HG03108 (cell line): ENCODE data around the gene COPS9.
A peak's percentile ranks its signal among the peaks of the same experiment; 100 is the strongest.

Experiments
- ATAC-seq: cut with Tn5 transposase; IDR thresholded peaks from one replicate; pipeline ENCODE4 v1.9.1; 2021; ENCODE audit warnings: moderate library complexity; ENCODE audit not compliant: unreplicated experiment

COPS9 gene

DNA sequence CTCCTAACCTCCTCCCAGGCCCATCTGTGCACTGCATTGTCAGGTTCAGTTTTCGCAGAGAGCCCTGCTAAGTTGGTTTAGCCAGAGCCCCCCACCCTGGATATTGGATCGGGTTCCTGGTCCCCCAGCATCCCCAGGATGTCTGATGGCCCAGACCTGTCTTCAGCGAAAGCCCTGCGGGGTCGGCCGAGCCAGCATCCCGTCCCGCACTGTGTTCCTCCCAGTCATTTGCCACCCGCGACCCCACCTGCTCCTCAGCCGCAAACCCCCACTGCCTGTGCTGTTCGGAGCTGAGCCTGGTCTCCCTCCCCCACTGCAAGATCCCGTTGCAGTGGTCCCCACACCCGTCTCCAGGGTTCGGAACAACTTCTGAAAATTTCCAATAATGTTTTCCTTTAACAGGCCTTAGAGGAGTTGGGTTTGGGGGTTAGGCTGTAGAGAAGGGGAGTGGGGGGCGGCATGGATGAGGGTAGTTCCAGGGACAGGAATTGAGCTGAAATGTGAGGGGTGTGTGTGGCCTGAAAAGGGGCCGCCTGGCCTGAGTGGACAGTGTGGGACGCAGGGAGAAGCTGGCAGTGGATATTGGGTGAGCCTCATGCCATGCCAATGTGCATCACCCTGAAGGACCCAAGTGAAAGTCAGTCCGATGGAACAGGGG is 1.6 kb upstream of the COPS9 start:
- ATAC-seq: no peak

- peak; percentile 7 for ATAC-seq
Measured at GRCh38 chr2:240136671-240137292, 677 bp upstream of the COPS9 start.

GRCh38 chr2:240135706-240136012 is 446 bp downstream of the COPS9 start:
- peak; percentile 10 for ATAC-seq

DNA sequence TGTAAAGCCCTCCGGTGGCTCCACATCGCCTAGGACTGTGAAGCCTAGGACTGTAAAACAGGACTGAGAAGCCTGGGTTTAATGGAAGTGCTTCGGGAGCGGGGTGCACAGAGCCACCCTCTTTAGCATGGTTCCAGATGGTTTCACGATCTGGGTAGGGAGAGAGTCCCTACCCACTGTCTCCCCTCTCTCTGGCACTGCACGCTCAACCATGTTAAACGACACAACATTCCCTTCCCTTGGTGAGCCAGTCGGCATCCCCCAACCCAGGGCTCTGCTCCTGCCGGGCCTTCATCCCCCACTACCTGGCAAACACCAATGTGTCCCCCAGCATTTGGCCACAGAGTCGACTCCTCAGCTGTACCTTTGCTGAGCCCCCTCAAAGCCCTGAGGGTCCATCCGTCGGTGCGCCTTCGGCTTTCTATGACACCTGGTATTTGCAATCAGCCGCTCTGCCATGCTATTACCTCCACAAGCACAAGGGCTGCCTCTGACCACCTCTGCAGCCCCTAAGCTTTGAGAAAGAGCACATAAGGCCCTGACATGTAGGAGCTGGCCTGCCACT is 1.1 kb downstream of the COPS9 start:
- no peak for ATAC-seq

GRCh38 chr2:240134466-240134865 is 1.6 kb downstream of the COPS9 start:
- no peak for ATAC-seq

DNA sequence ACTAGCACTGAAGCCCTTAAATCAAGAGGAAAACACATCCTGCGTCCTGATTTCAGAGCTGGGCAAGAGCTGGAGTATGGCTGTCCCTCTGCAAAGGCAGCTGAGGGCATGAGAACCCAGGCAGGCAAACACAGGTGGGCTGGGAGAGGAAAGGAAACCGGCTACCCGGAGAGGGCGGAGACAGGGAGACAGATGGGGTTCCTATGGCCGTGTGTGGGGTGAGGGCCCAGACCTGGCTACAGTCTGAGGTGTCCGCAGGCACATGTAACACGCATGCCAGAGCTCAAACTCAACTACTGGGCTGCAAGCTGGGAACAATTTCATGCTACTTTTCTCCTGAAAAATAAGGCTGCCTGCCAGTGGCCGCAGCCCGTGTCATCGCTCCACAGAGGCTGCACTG is 2.7 kb downstream of the COPS9 start:
- ATAC-seq: no peak

- ATAC-seq: no peak
Measured at GRCh38 chr2:240132651-240132980, 3.5 kb downstream of the COPS9 start.

GRCh38 chr2:240131941-240132650 is 4.0 kb downstream of the COPS9 start:
- ATAC-seq: no peak

DNA sequence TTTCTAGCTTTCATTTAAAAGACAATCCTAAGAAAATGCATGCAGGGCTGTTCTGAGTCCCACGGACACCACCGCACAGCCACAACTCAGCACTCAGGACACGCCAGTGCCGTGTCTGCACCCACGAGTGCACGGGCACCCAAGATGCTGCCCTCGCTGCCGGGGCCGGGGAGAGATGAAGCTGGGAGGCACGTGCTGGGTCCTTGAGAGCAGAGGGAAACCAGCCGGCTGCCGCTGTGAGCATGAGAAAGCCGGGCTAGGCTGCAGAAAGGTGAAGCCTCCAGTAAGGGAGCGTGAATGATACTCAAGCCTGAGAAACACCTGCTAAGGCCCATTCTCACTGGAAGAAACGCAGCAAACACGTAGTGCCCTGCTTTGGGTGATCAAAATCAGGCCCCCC is 4.8 kb downstream of the COPS9 start:
- ATAC-seq: no peak

DNA sequence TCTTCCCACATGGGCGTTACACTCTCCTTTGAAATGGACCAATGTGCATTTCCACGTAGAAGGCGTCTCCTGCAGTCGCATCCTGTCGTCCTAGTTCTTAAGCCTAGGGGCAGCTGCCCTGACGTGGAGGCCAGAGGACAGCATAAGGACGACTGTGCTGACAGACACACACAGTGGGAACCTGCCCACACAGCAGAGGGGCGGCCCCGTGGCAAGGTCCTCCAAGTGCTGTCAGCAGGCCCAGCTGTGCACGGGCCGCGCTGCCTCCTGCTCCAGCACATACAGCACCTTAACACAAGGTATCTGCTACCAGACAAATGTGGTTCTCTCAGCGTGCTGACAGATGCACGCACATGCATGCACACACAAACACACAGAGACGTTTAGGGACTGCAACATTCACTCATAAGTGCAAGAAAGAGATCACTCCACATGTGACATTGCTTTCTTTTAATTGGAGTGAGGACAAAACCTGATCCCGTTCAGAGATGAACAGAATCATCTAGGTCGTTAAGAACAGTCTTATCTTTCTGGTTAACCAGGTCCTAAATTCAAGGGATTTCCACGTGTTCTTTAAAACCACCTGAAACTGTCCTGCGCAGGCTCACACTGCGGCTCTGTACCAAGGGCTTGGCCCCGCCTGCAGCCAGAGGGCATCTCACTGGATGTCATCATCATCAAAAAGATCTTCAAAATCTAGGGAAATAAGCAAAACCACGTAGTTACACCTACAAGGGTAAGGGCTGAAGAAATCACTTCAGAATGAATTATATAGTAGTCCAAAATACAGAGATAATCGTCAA is 5.5 kb downstream of the COPS9 start:
- no peak for ATAC-seq

- ATAC-seq: no peak
Measured at GRCh38 chr2:240129731-240130392, 6.2 kb downstream of the COPS9 start.

GRCh38 chr2:240129311-240129710 is 6.8 kb downstream of the COPS9 start:
- ATAC-seq: no peak

DNA sequence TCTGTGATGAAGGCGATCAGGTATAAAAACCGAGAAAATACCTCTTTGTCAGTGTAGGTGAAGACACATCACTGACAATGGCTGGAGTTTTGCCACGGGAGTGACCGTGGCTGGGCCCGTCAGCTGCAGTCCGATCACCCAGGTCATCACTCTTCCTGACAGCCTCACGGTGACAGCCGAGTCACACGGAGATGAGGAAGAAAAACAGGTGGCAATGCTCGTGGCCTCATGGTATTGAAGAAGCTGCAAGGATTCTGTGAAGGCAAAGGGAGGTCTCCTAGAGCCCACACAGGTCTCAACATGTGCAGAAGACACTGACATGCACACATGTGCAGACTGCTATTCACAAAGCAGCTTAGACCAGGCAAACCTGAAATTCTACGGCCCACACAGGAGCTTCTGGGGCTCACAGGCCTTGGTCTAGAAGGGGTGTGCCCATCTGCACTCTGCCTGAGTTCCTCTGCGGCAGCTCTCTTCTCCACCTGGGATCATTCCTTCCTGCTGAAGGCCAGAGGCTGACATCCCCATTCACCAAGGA is 7.4 kb downstream of the COPS9 start:
- no peak for ATAC-seq

DNA sequence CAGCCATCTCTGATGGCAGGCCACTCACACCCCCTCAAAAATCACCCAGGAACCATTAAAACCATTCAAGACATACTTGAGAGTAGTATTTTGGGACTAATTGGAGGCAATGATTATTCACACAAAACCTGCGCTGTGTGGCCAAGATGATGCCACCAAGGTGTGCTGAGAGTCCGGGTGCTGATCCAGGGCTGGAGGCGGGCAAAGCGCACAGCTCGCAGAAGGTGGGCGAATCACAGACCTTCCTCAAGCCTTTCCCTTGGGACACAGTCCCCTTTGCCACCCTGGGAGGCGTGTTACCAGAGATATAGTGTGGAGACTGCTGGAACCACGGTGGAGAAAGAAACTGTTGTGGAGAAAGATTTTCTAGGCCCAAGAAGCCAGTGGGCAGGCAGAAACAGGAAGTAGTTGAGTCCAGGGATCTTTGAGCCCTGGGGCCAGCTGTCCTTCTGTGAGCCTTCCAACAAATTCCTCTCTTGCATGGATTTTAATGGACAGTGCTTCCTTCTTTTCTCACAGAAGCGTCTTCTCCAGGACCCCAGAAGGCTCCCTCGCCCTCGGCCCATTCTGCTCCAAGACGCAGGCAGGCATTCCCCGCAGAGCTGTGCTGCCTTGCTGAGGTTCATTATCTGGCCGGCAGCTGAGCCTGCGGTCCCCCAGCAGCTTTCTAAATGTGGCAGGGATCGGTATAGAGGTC is 8.0 kb downstream of the COPS9 start:
- no peak for ATAC-seq

GRCh38 chr2:240127191-240127750 is 8.8 kb downstream of the COPS9 start:
- no peak for ATAC-seq

- no peak for ATAC-seq
Measured at GRCh38 chr2:240126731-240127130, 9.4 kb downstream of the COPS9 start.

DNA sequence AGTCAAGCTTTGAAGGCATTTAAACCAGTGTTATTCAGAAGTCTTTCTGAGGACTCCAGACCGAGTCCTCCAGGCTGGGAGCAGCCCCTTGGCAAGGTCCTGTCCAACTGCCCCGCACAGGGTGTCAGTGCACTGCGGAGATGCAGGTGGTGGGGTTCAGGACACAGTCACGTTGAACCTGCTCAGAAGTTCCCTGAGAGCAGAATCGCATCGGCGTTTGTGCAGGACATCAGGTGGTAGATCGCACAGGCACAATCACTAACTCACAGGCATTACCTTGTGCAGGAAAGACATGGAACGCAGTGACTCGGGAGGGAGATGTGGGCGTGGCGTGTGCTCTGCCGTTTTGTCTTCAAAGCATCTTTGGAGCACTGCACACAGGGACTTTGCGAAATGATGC is 10.4 kb downstream of the COPS9 start:
- no peak for ATAC-seq

GRCh38 chr2:240124651-240125030 is 11.5 kb downstream of the COPS9 start:
- ATAC-seq: no peak

DNA sequence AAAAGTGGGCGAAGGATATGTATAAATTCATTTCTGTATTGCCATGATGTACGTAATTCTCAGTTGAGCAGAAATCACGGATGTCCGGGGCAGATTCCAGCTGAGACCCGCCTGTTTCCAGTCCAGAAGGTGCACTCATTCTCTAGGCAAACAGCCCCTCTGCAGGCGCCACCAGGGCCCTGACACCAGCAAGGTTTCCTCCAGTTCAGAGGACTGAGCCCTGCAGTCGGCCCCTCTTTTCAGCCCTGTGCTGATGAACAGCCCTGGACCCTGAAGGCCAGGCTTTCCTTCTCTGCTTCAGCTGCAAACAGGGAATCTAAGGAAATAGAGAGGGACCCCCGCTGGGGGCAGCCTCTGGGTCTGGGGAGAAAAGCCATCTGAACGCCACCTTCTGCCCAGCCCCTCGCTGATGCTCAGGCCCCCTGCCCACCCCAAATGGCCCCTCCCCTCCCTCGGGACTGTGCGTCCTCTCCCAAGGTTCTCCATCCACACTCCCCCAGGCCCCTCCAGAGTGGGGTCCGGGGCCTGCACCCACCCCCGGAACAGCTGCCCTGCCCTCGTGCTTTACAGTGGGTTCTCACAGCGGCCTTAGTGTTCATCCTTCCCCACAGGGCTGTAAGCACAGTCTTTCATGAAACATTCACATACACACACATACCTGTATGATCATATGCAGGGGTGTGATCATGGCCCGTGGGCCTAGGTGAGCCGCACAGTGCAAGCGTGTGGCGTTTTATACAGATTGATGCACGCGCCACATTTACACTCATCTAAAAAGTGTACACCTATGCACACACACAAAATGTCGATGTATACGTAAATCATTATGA is 12.1 kb downstream of the COPS9 start:
- ATAC-seq: no peak
